Parathyroid adenoma (tissue), 2 donors: ENCODE results near the gene ADARB2.

ENCODE experiments used
- H2AFZ ChIP-seq: fragments of 300-600 bp; sonication (generic); one replicate; pipeline ENCODE4 v1.7.0; 2017; ENCODE audit warnings: antibody characterized with exemption, mild to moderate bottlenecking
- H3K27ac ChIP-seq: fragments of 300-600 bp; sonication (generic); one replicate; pipeline ENCODE4 v1.7.0; 2017
- H3K27me3 ChIP-seq: fragments of 300-600 bp; sonication (generic); one replicate; pipeline ENCODE4 v1.7.0; 2017; ENCODE audit warnings: low read length; ENCODE audit not compliant: control insufficient read depth, insufficient read depth
- H3K36me3 ChIP-seq: fragments of 300-600 bp; sonication (generic); one replicate; pipeline ENCODE4 v1.7.0; 2017; ENCODE audit warnings: low read length; ENCODE audit not compliant: control insufficient read depth, insufficient read depth
- H3K4me1 ChIP-seq: fragments of 300-600 bp; sonication (generic); one replicate; pipeline ENCODE4 v1.7.0; 2017; ENCODE audit warnings: control low read depth
- H3K4me2 ChIP-seq: fragments of 300-600 bp; sonication (generic); one replicate; pipeline ENCODE4 v1.7.0; 2017; ENCODE audit warnings: low read length
- H3K4me3 ChIP-seq: fragments of 300-600 bp; sonication (generic); one replicate; pipeline ENCODE4 v1.7.0; 2017; ENCODE audit warnings: low read depth, low read length
- H3K79me2 ChIP-seq: fragments of 300-600 bp; sonication (generic); one replicate; pipeline ENCODE4 v1.7.0; 2017; ENCODE audit warnings: control low read depth
- H3K9ac ChIP-seq: fragments of 300-600 bp; sonication (generic); one replicate; pipeline ENCODE4 v1.7.0; 2017; ENCODE audit warnings: mild to moderate bottlenecking
- H3K9me3 ChIP-seq: fragments of 300-600 bp; sonication (generic); one replicate; pipeline ENCODE4 v1.7.0; 2017; ENCODE audit warnings: low read length; ENCODE audit not compliant: control insufficient read depth
- TF ChIP-seq, protein P1 (sequence below): fragments of 300-600 bp; sonication (generic); IDR thresholded peaks from one replicate; pipeline ENCODE4 v1.7.0; 2017; ENCODE audit warnings: antibody characterized with exemption, mild to moderate bottlenecking
- donor health status: primary hyperparathyroidism.

Gene ADARB2

DNA sequence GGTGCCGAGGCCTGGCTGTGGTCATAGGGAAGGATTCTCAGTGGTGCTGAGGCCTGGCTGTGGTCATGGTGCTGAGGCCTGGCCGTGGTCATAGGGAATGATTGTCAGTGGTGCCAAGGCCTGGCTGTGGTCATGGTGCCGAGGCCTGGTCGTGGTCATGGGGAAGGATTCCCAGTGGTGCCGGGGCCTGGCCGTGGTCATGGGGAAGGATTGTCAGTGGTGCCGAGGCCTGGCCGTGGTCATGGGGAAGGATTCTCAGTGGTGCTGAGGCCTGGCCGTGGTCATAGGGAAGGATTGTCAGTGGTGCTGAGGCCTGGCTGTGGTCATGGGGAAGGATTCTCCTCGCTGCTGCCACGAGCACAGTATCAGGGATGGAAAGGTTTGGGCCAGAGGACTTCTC lies 327.3 kb downstream of the ADARB2 start:
- TF ChIP-seq, protein P1, sequence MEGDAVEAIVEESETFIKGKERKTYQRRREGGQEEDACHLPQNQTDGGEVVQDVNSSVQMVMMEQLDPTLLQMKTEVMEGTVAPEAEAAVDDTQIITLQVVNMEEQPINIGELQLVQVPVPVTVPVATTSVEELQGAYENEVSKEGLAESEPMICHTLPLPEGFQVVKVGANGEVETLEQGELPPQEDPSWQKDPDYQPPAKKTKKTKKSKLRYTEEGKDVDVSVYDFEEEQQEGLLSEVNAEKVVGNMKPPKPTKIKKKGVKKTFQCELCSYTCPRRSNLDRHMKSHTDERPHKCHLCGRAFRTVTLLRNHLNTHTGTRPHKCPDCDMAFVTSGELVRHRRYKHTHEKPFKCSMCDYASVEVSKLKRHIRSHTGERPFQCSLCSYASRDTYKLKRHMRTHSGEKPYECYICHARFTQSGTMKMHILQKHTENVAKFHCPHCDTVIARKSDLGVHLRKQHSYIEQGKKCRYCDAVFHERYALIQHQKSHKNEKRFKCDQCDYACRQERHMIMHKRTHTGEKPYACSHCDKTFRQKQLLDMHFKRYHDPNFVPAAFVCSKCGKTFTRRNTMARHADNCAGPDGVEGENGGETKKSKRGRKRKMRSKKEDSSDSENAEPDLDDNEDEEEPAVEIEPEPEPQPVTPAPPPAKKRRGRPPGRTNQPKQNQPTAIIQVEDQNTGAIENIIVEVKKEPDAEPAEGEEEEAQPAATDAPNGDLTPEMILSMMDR = no peak
- no peaks in the 10 kb centered on the region for H3K79me2 ChIP-seq
- H3K9me3 ChIP-seq = no peaks in the 10 kb centered on the region
- H3K27me3 ChIP-seq = no peaks in the 10 kb centered on the region
- no peak overlapping the region for H3K4me3 ChIP-seq
- no peak overlapping the region for H3K9ac ChIP-seq
- no peak overlapping the region for H2AFZ ChIP-seq
- H3K4me1 ChIP-seq = no peaks in the 10 kb centered on the region
- H3K36me3 ChIP-seq = no peaks in the 10 kb centered on the region
- no peak overlapping the region for H3K4me2 ChIP-seq
- no peak overlapping the region for H3K27ac ChIP-seq

GRCh38 chr10:1409392-1409791 lies 327.9 kb downstream of the ADARB2 start:
- Histone ChIP-seq H3K4me2 (no peak overlapping the region), H3K79me2 (no peaks in the 10 kb centered on the region), H2AFZ (no peak overlapping the region), H3K9me3 (no peaks in the 10 kb centered on the region), H3K27me3 (no peaks in the 10 kb centered on the region), H3K4me3 (no peak overlapping the region), H3K36me3 (no peaks in the 10 kb centered on the region), H3K27ac (no peak overlapping the region), H3K4me1 (no peaks in the 10 kb centered on the region), H3K9ac (no peak overlapping the region)
- TF ChIP-seq, protein P1 = no peak

DNA sequence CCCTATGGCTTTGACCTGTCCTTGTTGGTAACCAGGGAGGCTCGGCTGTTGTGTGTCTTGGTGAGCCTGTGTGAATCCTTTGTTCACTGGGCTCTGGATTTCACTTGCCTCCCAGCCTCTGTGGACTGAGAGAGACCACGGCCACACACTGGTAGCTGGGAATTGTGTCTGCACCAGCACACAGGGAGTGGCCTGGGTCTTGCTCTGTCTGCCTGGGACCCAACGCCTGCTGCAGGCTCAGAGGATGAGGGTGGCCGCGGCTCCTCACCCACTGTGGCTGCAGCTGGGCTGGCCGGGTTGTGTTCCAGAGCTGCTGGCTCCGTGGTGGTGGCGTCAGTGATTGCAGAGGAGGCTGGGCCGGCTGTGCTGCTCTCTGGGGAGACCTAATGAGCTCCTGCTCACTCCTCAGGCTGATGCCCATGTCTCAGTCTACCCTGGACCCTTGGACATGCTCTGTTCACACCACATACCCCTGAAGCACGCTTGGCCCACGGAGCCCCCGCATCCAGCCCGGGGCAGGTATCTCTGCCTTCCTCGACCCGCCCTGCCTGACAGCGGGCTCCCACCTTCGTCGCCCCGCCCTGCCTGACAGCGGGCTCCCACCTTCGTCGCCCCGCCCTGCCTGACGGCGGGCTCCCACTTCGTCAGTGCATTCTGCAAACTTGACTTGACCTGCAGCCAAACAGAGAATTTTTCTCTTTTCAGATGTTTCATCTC lies 328.5 kb downstream of the ADARB2 start:
- H3K36me3 ChIP-seq = no peaks in the 10 kb centered on the region
- H3K27ac ChIP-seq = no peak overlapping the region
- TF ChIP-seq, protein P1 = no peak
- no peak overlapping the region for H2AFZ ChIP-seq
- H3K9me3 ChIP-seq = no peaks in the 10 kb centered on the region
- H3K79me2 ChIP-seq = no peaks in the 10 kb centered on the region
- H3K4me3 ChIP-seq = no peak overlapping the region
- no peak overlapping the region for H3K9ac ChIP-seq
- H3K4me1 ChIP-seq = no peaks in the 10 kb centered on the region
- H3K27me3 ChIP-seq = no peaks in the 10 kb centered on the region
- no peak overlapping the region for H3K4me2 ChIP-seq

DNA sequence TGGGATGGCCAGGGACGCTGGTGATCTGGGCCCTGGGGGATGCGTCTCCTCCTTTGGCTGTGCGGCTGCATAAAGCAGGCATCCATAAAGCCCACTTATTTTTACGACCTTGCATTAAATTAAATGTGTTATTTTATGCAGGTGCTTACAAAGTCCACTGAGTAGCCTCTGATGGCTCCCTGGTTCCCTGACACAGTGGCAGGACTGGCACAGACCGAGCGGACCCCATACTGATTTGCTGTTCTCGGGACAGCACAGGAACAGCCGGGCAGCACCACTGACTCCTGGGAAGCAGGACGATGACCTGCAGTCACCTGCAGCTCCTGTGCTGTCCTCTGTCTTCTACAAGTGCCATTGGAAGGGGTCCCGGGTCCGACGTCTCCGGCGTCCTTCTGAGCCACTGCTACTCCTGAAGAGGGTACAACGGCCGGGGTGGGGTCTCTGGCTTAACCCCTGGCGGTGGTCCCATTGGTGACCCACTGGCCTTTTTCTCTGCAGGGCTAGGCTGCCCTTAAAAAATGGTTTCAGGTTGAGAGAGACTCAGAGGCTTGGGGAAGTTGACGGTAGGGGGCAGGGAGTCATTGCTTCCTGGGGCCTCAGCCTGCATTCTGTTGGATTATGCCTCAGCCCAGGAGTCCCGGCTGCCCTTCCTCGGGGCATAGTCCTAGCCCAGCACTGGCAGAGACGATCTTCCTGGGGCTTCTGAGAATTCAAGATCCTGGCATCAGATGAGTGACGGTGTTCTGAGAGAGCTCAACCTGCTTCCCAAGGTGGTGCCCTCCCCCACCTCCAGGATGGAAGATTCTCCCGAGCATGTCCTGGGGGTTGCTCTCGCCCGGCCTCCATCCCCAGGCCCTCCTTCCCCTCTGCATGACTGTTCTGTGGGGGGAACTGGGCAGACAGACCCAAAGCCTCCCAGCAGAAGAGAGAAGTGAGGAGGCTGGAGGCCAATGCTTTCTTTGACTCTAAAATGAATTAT lies 330.1 kb downstream of the ADARB2 start:
- TF ChIP-seq, protein P1 = no peak
- Histone ChIP-seq H3K4me2 (no peak overlapping the region), H3K79me2 (no peaks in the 10 kb centered on the region), H2AFZ (no peak overlapping the region), H3K9ac (no peak overlapping the region), H3K36me3 (no peaks in the 10 kb centered on the region), H3K27ac (no peak overlapping the region), H3K4me3 (no peak overlapping the region), H3K27me3 (no peaks in the 10 kb centered on the region), H3K4me1 (no peaks in the 10 kb centered on the region), H3K9me3 (no peaks in the 10 kb centered on the region)
